Measurements from ENCODE around the gene ITGB2. TPM values are rescaled to one million over a fixed set of nuclear protein-coding genes. Genes with fewer than 3 reads are reported as not detected.

Gene ITGB2
- total and polyA plus RNA-seq, 8 donors = 7.7 to 404 (median 11.2) TPM

DNA sequence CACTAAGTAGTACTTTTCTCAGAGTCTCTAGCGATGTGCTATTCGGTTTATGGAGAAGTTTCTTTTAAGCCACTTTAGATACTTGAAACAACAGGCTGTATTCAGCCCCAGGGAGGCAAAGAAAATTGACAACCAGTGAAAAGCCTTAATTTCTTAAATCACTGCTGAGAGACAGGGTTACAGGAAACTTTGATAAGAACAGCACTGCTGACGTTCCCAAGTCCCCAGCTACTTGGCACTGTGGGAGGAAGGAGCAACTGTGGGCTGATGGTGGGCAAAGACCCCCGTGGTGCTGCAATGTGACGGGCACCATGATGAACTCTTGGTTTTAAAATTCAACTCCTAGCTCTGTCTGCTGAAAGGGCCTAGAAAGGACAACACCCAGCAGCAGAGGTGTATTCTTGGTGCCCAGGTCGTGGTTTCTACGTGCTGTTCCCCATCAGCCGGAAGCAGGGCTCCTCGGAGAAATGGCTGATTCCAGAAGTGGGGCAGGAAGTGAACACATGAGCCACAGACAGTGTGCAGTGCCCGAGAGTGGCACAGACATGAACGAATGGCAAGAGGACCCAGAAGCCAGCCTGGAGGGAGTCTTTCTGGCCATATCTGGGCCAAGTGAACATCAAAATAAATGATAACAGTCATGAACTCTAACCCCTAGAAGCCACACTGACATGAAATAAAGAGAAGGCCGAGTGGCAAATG, 52.5 kb downstream of the ITGB2 start:
- DNase-seq (no peak), ATAC-seq (no peak)
- Histone ChIP-seq H3K4me3 (no peak overlapping the region), H3K4me1 (peaks cover 52 to 81% of the 10 kb centered on the region in 2 donors), H3K36me3 (peaks cover 0 to 23% of the 10 kb centered on the region in 2 donors), H3K27ac (peak overlapping the region in 1 of 2 donors; percentile 98), H3K9me3 (no peaks in the 10 kb centered on the region), H3K27me3 (no peaks in the 10 kb centered on the region)
- intact Hi-C loops (cut with DNase I) = no loop called here
- no peak for TF ChIP-seq CTCF (IDR thresholded peaks at IDR 0.05)

- intact Hi-C loops (cut with DNase I) = no loop called here
- Histone ChIP-seq H3K27me3 (no peaks in the 10 kb centered on the region), H3K4me3 (no peak overlapping the region), H3K36me3 (peaks cover 0 to 29% of the 10 kb centered on the region in 2 donors), H3K4me1 (peaks cover 52 to 79% of the 10 kb centered on the region in 2 donors), H3K27ac (peak overlapping the region in 1 of 2 donors; percentile 98), H3K9me3 (no peaks in the 10 kb centered on the region)
- DNase-seq (no peak), ATAC-seq (no peak)
- TF ChIP-seq CTCF (IDR thresholded peaks at IDR 0.05) = no peak
These were observed 53.2 kb downstream of the ITGB2 start for GRCh38 chr21:44867464-44867863.

DNA sequence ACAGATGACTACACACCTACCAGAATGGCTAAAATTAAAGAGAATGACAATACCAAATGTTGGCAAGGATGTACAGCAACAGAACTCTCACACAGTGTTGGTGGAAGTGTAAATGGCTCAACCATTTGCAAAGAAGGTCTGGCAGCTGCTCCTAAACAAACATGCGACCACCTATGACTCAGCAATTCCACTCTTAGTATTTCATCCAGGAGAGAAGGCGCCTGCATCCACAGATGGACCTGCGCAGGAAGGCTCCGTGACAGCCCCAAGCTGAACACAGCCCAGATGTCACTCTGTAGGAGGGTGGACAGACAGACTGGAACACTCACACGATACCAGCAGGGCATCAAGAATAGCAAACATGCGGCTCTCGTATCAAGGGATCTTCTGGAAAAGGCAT, 53.9 kb downstream of the ITGB2 start:
- ATAC-seq (no peak), DNase-seq (no peak)
- peaks cover 52 to 72% of the 10 kb centered on the region in 2 donors for H3K4me1 ChIP-seq
- H3K9me3 ChIP-seq = no peaks in the 10 kb centered on the region
- TF ChIP-seq CTCF (IDR thresholded peaks at IDR 0.05) = no peak
- intact Hi-C loops (cut with DNase I) = no loop called here
- H3K27ac ChIP-seq = no peak overlapping the region
- H3K27me3 ChIP-seq = no peaks in the 10 kb centered on the region
- peaks cover 0 to 36% of the 10 kb centered on the region in 2 donors for H3K36me3 ChIP-seq
- H3K4me3 ChIP-seq = no peak overlapping the region

DNA sequence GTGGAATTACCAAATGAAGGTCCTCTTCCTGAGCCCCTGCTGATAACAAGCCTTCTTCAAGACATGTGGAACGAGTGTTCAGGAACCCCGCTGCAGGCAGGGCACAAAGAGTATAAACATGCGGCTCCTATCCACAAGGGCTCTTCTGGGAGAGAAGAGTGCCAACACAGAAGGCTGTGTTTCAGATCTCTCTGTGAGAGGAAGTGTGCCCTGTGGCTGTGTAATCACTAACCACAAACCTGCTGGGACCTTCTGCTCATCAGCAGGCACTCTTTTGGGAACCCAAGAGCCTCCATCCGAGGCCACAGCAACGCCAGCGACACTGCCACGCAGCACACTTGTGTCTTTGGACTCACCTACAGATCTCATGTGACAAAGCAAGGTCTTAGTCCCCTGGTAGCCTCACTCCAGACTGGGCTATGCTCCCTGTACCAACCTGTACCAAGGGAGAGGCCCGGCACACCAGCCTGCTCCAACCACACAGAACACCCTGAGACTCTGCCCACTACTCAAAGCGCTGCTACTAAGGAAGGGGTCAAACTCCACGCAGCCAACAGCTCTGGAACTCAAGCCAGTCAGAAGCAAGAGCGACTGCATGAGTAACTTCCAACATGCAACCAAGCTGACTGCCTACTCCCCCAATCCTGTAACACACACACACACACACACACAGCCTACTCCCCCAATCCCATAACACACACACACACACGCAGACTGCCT, 55.0 kb downstream of the ITGB2 start:
- intact Hi-C loops (cut with DNase I) = no loop called here
- peaks cover 42 to 62% of the 10 kb centered on the region in 2 donors for H3K4me1 ChIP-seq
- DNase-seq (peak in 1 of 4 donors; percentile 51), ATAC-seq (peak; percentile 73)
- peak overlapping the region; percentile 65 to 71 for H3K27ac ChIP-seq
- H3K9me3 ChIP-seq = no peaks in the 10 kb centered on the region
- H3K36me3 ChIP-seq = peaks cover 0 to 47% of the 10 kb centered on the region in 2 donors
- no peaks in the 10 kb centered on the region for H3K27me3 ChIP-seq
- H3K4me3 ChIP-seq = no peak overlapping the region
- no peak for TF ChIP-seq CTCF (IDR thresholded peaks at IDR 0.05)

Data from left lung (tissue), 10 donors.